Adrenal gland (tissue), 12 donors: ENCODE results near the gene TRAF7. TPM values are rescaled to one million over a fixed set of nuclear protein-coding genes. Genes with fewer than 3 reads are reported as not detected.

Experiments used
- DNase-seq, 7 donors: peaks; one replicate each; pipeline ENCODE4 v3.0.0-alpha.2; 2019 to 2020
- H3K27ac ChIP-seq, 5 donors: fragments of 200-600 bp; sonication (generic) in 4 of 5; 1 replicate in 3 of 5; 2 replicates in 2 of 5; pipeline versions ENCODE4 v1.5.1 to v1.8.0; 2016 to 2020; ENCODE audit warnings: mild to moderate bottlenecking in 1 of 5
- H3K27me3 ChIP-seq: fragments of 200-600 bp; 2 replicates; pipeline ENCODE4 v1.8.0; 2021
- H3K36me3 ChIP-seq, 2 donors: fragments of 200-600 bp; replicated peaks in 1 of 2; 1 replicate in 1 of 2; 2 replicates in 1 of 2; pipeline versions ENCODE4 v1.5.1 to v1.8.0; 2018 to 2022
- H3K4me1 ChIP-seq, 2 donors: fragments of 200-600 bp; replicated peaks in 1 of 2; 1 replicate in 1 of 2; 2 replicates in 1 of 2; pipeline versions ENCODE4 v1.5.1 to v1.8.0; 2018 to 2021
- H3K4me3 ChIP-seq, 4 donors: fragments of 200-600 bp; sonication (generic) in 3 of 4; one replicate each; pipeline ENCODE4 v1.5.1; 2016 to 2018
- H3K9me3 ChIP-seq, 3 donors: fragments of 200-600 bp; sonication (generic) in 1 of 3; replicated peaks in 1 of 3; 1 replicate in 2 of 3; 2 replicates in 1 of 3; pipeline versions ENCODE4 v1.5.1 to v1.8.0; 2016 to 2021
- CTCF ChIP-seq, 6 experiments: fragments of 450-650 bp in 4 of 6; fragments of 200-600 bp in 2 of 6; sonication (generic) in 1 of 6; IDR thresholded peaks; 1 replicate in 5 of 6; 2 replicates in 1 of 6; pipeline versions ENCODE4 v1.5.1 to v1.8.0; 2016 to 2021; ENCODE audit warnings: antibody characterized with exemption in 6 of 6, mild to moderate bottlenecking in 2 of 6, moderate library complexity in 1 of 6
- POLR2A ChIP-seq, 2 donors: fragments of 450-650 bp; IDR thresholded peaks; one replicate each; pipeline ENCODE4 v1.6.1; 2017; ENCODE audit warnings: antibody characterized with exemption in 2 of 2, mild to moderate bottlenecking in 2 of 2, moderate library complexity in 1 of 2
- WGBS, 4 donors: extraction: QIAGEN DNeasy Blood & Tissue Kit in 2 of 4; methylation state at CpG; one replicate each; pipeline versions ENCODE4 v1.1.5 to v1.1.7; 2013 to 2017; 5-methylcytosine and 5-hydroxymethylcytosine counted together
- intact Hi-C, 2 donors: fragments of 100-400 bp; cut with DNase I; formaldehyde crosslinking; loops; one replicate each; pipeline versions ENCODE4 v1.14.1 to v1.15.0; 2022 to 2023
- polyA plus RNA-seq, 3 donors: library from polyadenylated mRNA; stranded (reverse); fragments of 200-250 nt in 2 of 3; fragments of 350-450 nt in 1 of 3; fragmentation: Illumina TruSeq in 1 of 3; extraction: RNeasy Lipid Tissue Mini Kit (QIAGEN cat#74804) in 1 of 3; gene quantifications; one replicate each; pipeline ENCODE4 v1.2.3, GENCODE V29; 2013 to 2014
- total RNA-seq, 9 donors: library from RNA; depleted of rRNA in 4 of 9; stranded (reverse); fragments of >200 nt in 4 of 9; fragments of 120-200 nt in 1 of 9; fragmentation: NEBNext Ultra II Directional in 1 of 9; extraction: Animal tissue kit (Norgen Biotek cat#: 25700) in 1 of 9; gene quantifications; one replicate each; pipeline versions ENCODE4 v1.1.0 to v1.2.4, GENCODE V29; 2013 to 2023
- donor health status: healthy with polysubstance abuse.
- donor health status: Bipolar disorder and iron deficiency.
- donor health status: DM: yes; HTN: yes; CAD: no.
- donor health status: DM: no; HTN: no; CAD: no.
- donor health status: DM: no; HTN: no; CAD: no.
- donor health status: DM: yes; HTN: yes; CAD: no.

The TRAF7 gene
- total and polyA plus RNA-seq, 12 donors: 21.0 to 129 (median 52.2) TPM

GRCh38 chr16:2152695-2153506 lies 2.7 kb upstream of the TRAF7 start:
- H3K27me3 ChIP-seq: no peaks in the 10 kb centered on the region
- intact Hi-C loops: loop anchor here in 1 of 2 donors (5.0 kb wide), 1 partner anchor 146 kb away; the partner anchor contains the start of gene ZNF598
- no peak for TF ChIP-seq POLR2A (IDR thresholded peaks at IDR 0.05)
- no peak for TF ChIP-seq CTCF (IDR thresholded peaks at IDR 0.05)
- peaks cover 38 to 66% of the 10 kb centered on the region in 2 donors for H3K4me1 ChIP-seq
- H3K4me3 ChIP-seq: peak overlapping the region in 2 of 4 donors; percentile 10 to 69
- no peaks in the 10 kb centered on the region for H3K36me3 ChIP-seq
- H3K27ac ChIP-seq: peak overlapping the region in 4 of 5 donors; percentile 27 to 85 (median 62)
- peak in 2 of 7 donors; percentile 49 to 74 for DNase-seq
- 35 to 56% (median 43%) methylated on average over 7 to 25 of the region's 25 CpGs for whole genome bisulfite sequencing, 4 donors
- H3K9me3 ChIP-seq: no peaks in the 10 kb centered on the region

GRCh38 chr16:2154533-2155090 lies 970 bp upstream of the TRAF7 start:
- Histone ChIP-seq H3K27me3 (no peaks in the 10 kb centered on the region), H3K4me1 (peaks cover 34 to 64% of the 10 kb centered on the region in 2 donors), H3K4me3 (peak overlapping the region in 3 of 4 donors; percentile 62 to 94 (median 69)), H3K36me3 (no peaks in the 10 kb centered on the region), H3K9me3 (no peaks in the 10 kb centered on the region), H3K27ac (peak overlapping the region in 4 of 5 donors; percentile 68 to 83 (median 75))
- intact Hi-C loops: loop anchor here in 1 of 2 donors (5.0 kb wide), 1 partner anchor 147 kb away; the partner anchor contains the start of gene ZNF598
- no peak for DNase-seq
- 3 to 4% (median 4%) methylated on average over 21 to 23 of the region's 23 CpGs for WGBS, 4 donors
- TF ChIP-seq CTCF (IDR thresholded peaks at IDR 0.05): no peak
- TF ChIP-seq POLR2A (IDR thresholded peaks at IDR 0.05): no peak

- 5 to 9% (median 7%) methylated on average over 19 to 47 of the region's 47 CpGs for WGBS, 4 donors
- H3K4me1 ChIP-seq: peaks cover 34 to 70% of the 10 kb centered on the region in 2 donors
- peak overlapping the region in 3 of 5 donors; percentile 58 to 96 (median 78) for H3K27ac ChIP-seq
- TF ChIP-seq CTCF (IDR thresholded peaks at IDR 0.05) (no peak), POLR2A (IDR thresholded peaks at IDR 0.05) (no peak)
- no peaks in the 10 kb centered on the region for H3K9me3 ChIP-seq
- H3K36me3 ChIP-seq: no peaks in the 10 kb centered on the region
- H3K4me3 ChIP-seq: peak overlapping the region in 3 of 4 donors; percentile 52 to 86 (median 77)
- H3K27me3 ChIP-seq: no peaks in the 10 kb centered on the region
- DNase-seq: peak in 1 of 7 donors; percentile 47
- intact Hi-C loops: no loop called here
Measured at GRCh38 chr16:2155977-2156848, 631 bp downstream of the TRAF7 start.
